Common myeloid progenitor, CD34-positive (primary cell): ENCODE results near the gene WDR62.
"Not testable (repeated sequence)": the region's sequence is repeated elsewhere in the genome, so short reads cannot be mapped to it uniquely, and the experiment has no call there.

Experiments used
- CTCF ChIA-PET: fragments of 350-600 bp; sonication (Branson Sonifier 250); formaldehyde crosslinking; loops from one replicate; lab custom pipeline; 2021; ENCODE audit warnings: antibody characterized with exemption; lab: Charles Lee
- POLR2A ChIA-PET: fragments of 350-600 bp; sonication (Branson Sonifier 250); formaldehyde crosslinking; loops from one replicate; lab custom pipeline; 2021; ENCODE audit warnings: antibody characterized with exemption; lab: Charles Lee
- DNase-seq, 3 donors: peaks; one replicate each; pipeline versions ENCODE4 v3.0.0 to v3.0.0-alpha.2; 2013
- H3K27ac ChIP-seq, 2 experiments: 1 replicate in 1 of 2; 2 replicates in 1 of 2; pipeline ENCODE4 v1.7.0; 2013; ENCODE audit warnings: inconsistent platforms in 2 of 2, low read length in 2 of 2, mild to moderate bottlenecking in 2 of 2, low read depth in 1 of 2, moderate library complexity in 1 of 2; ENCODE audit not compliant: severe bottlenecking in 2 of 2, insufficient read depth in 1 of 2, poor library complexity in 1 of 2
- H3K27me3 ChIP-seq, 5 experiments: replicated peaks in 2 of 5; 1 replicate in 3 of 5; 2 replicates in 2 of 5; pipeline versions ENCODE4 v1.6.1 to v1.7.0; 2013; ENCODE audit warnings: low read length in 4 of 5, mild to moderate bottlenecking in 2 of 5, moderate library complexity in 2 of 5, inconsistent platforms in 1 of 5; ENCODE audit not compliant: insufficient read depth in 5 of 5, control insufficient read depth in 4 of 5
- H3K36me3 ChIP-seq, 4 experiments: 1 replicate in 2 of 4; 2 replicates in 2 of 4; pipeline versions ENCODE4 v1.6.1 to v1.7.0; 2013; ENCODE audit warnings: low read length in 3 of 4, control low read depth in 1 of 4, mild to moderate bottlenecking in 1 of 4; ENCODE audit not compliant: control insufficient read depth in 4 of 4, insufficient read depth in 4 of 4
- H3K4me1 ChIP-seq, 4 experiments: 1 replicate in 3 of 4; 2 replicates in 1 of 4; pipeline versions ENCODE4 v1.6.1 to v1.7.1; 2013; ENCODE audit warnings: low read length in 3 of 4, mild to moderate bottlenecking in 3 of 4, control low read depth in 1 of 4, inconsistent platforms in 1 of 4, moderate library complexity in 1 of 4; ENCODE audit not compliant: control insufficient read depth in 4 of 4, insufficient read depth in 4 of 4; ENCODE audit errors: control extremely low read depth in 1 of 4
- H3K4me3 ChIP-seq, 7 experiments: 1 replicate in 4 of 7; 2 replicates in 3 of 7; pipeline versions ENCODE4 v1.5.1 to v1.7.0; 2013; ENCODE audit warnings: mild to moderate bottlenecking in 7 of 7, low read length in 6 of 7, moderate library complexity in 6 of 7, inconsistent platforms in 2 of 7, low read depth in 2 of 7, control low read depth in 1 of 7; ENCODE audit not compliant: insufficient read depth in 4 of 7, control insufficient read depth in 1 of 7; ENCODE audit errors: extremely low read depth in 1 of 7
- H3K9me3 ChIP-seq, 5 experiments: 1 replicate in 4 of 5; 2 replicates in 1 of 5; pipeline versions ENCODE4 v1.6.1 to v1.7.1; 2013; ENCODE audit warnings: low read length in 4 of 5, mild to moderate bottlenecking in 2 of 5, inconsistent platforms in 1 of 5, low read depth in 1 of 5, moderate library complexity in 1 of 5; ENCODE audit not compliant: control insufficient read depth in 4 of 5, insufficient read depth in 2 of 5; ENCODE audit errors: control extremely low read depth in 1 of 5
- WGBS: methylation state at CpG from one replicate; pipeline ENCODE4 v1.1.5; 2013; ENCODE audit not compliant: insufficient coverage; 5-methylcytosine and 5-hydroxymethylcytosine counted together

The WDR62 gene

DNA sequence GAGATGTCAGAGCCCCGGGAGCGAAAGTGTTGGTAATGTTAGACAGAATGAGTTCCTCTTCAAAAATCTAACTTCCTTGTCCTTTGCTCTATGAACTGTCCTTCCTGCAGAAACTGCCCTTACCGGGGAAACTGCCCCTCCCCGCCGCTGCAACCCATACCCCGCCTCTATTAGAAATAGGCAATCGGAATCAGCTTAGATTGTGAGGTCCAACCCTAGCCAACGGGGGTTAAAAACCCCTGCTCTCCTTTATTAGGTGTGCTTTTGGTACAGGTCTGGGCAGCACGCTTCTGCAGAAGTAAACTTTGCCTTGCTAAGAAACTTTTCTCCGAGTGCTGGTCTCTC lies 73.7 kb downstream of the WDR62 start:
- ChIA-PET POLR2A (interaction anchor here (1.2 kb wide), 1 partner anchor 12 kb away, joined by 6 read pairs; the partner anchor contains the start of gene CAPNS1), CTCF (interaction anchor here (0.7 to 6.1 kb wide), 14 partner anchors 8 to 68 kb away, joined by 3 to 56 read pairs (median 8); partner anchors contain the start of genes CAPNS1, POLR2I and TBCB)
- Histone ChIP-seq H3K4me1 (peaks cover 0 to 20% (median 10%) of the 10 kb centered on the region in 4 experiments), H3K9me3 (no peaks in the 10 kb centered on the region), H3K4me3 (peak overlapping the region; percentile 66 to 88 (median 70)), H3K36me3 (peaks cover 3 to 24% (median 15%) of the 10 kb centered on the region in 4 experiments), H3K27ac (peak overlapping the region; percentile 54 to 81), H3K27me3 (no peaks in the 10 kb centered on the region)
- no peak for DNase-seq
- 15% methylated on average over 10 of the region's 10 CpGs for WGBS

DNA sequence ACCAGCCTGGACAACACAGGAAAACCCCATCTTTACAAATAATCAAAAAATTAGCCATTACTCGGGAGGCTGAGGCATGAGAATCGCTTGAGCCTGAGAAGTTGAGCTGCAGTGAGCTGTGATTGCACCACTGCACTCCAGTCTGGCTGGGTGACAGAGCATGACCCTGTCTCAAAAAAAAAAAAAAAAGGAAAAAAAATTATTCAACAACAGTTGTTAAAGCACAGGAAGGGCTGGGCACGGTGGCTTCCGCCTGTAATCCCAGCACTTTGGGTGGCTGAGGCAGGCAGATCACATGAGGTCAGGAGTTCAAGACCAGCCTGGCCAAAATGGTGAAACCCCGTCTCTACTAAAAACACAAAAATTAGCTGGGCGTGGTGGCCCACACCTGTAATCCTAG lies 76.5 kb downstream of the WDR62 start:
- H3K4me3 ChIP-seq, H3K27me3 ChIP-seq, H3K27ac ChIP-seq, H3K9me3 ChIP-seq, H3K36me3 ChIP-seq, POLR2A ChIA-PET: not testable (repeated sequence)
- DNase-seq, result peak in 2 of 3 donors; percentile 20 to 23
- peaks cover 0 to 20% (median 10%) of the 10 kb centered on the region in 4 experiments for H3K4me1 ChIP-seq
- WGBS, result 80% methylated on average over 4 of the region's 6 CpGs
- CTCF ChIA-PET, result interaction anchor here (1.2 kb wide), 1 partner anchor 36 kb away, joined by 3 read pairs; no protein-coding TSS in a partner anchor

DNA sequence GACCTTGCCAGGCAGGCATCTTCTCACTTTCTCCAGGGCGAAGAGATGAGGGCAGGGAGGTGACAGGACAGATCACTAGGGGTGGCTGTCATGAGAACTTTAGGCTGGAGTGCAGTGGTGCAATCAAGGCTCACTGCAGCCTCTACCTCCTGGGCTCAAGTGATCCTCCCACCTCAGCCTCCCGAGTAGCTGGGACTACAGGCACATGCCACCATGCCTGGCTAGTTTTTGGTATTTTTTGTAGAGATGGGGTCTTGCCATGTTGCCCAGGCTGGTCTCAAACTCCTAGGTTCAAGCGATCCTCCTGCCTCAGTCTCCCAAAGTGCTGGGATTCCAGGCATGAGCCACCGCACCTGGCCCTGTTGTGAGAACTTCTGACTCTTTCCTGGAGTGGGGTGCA lies 80.2 kb downstream of the WDR62 start:
- H3K27ac ChIP-seq, POLR2A ChIA-PET, DNase-seq, H3K27me3 ChIP-seq, H3K4me3 ChIP-seq, H3K36me3 ChIP-seq, H3K9me3 ChIP-seq: not testable (repeated sequence)
- 95% methylated on average over 3 of the region's 4 CpGs for WGBS
- peaks cover 0 to 15% (median 6%) of the 10 kb centered on the region in 4 experiments for H3K4me1 ChIP-seq
- CTCF ChIA-PET, result interaction anchor here (2.2 to 2.4 kb wide), 2 partner anchors 29 to 35 kb away, joined by 5 to 8 read pairs; no protein-coding TSS in a partner anchor

DNA sequence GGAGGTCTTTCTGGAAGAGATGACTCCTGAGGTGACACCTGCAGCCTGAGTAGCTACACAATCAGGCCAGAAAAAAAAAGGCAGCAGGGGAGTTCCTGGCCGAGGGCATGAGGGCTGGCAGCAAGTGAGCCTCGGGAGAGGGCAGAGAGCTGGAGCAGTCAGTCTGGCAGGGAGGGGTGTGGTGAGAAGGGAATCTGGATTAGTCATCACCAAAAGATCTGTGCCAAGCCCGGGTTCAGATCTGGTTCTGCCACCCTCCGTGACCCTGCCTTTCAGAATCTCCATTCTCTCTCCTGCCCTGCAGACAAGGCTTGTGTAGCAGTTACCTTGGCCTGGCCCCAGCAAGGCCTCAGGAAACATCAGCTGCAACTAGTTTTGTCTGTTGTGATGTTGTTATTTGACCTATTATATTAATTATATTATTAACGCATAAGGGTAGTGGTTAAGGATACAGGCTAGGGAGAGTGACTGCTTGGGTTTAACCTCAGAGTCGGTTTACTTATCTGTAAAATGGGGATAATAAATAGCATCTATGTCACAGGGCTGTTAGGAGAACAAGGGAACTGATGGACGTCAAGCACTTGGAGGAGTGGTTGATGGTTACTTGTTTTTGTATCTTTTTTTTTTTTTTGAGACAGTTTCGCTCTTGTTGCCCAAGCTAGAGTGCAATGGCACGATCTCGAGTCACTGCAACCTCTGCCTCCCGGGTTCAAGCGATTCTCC lies 82.4 kb downstream of the WDR62 start:
- Histone ChIP-seq H3K4me1 (peaks cover 0 to 19% (median 13%) of the 10 kb centered on the region in 4 experiments), H3K36me3 (peaks cover 0 to 5% (median under 1%) of the 10 kb centered on the region in 4 experiments), H3K4me3 (no peak overlapping the region), H3K27me3 (no peaks in the 10 kb centered on the region), H3K9me3 (no peaks in the 10 kb centered on the region), H3K27ac (no peak overlapping the region)
- 79% methylated on average over 4 of the region's 12 CpGs for WGBS
- ChIA-PET POLR2A (no interaction called here), CTCF (interaction anchor here (2.1 to 2.4 kb wide), 2 partner anchors 9 to 33 kb away, joined by 8 read pairs; no protein-coding TSS in a partner anchor)
- peak in 2 of 3 donors; percentile 22 to 36 for DNase-seq

DNA sequence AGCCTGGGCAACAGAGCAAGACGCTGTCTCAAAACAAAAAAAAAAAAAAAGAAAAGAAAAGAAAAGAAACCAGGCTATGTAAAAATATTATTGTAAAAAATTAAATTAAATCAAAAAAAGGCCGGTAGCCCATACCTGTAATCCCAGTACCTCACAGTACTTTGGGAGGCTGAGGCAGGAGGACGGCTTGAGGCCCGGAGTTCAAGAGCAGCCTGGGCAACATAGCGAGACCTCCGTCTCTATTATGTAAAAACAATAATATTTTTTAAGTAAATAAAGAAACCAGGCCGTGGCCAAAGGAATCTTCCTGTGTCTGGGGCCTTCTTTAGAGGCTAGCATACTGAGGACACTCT lies 84.4 kb downstream of the WDR62 start:
- Histone ChIP-seq H3K4me3 (peak overlapping the region; percentile 94 to 100 (median 99)), H3K27ac (peak overlapping the region; percentile 66 to 96), H3K4me1 (peaks cover 0 to 19% (median 13%) of the 10 kb centered on the region in 4 experiments), H3K27me3 (no peaks in the 10 kb centered on the region), H3K9me3 (no peaks in the 10 kb centered on the region), H3K36me3 (peaks cover 3 to 18% (median 11%) of the 10 kb centered on the region in 4 experiments)
- ChIA-PET CTCF (interaction anchor here (0.7 to 1.5 kb wide), 3 partner anchors 11 to 85 kb away, joined by 3 to 9 read pairs (median 5); partner anchors contain the start of gene THAP8), POLR2A (interaction anchor here (0.6 to 1.7 kb wide), 3 partner anchors 11 to 25 kb away, joined by 4 to 6 read pairs (median 4); partner anchors contain the start of gene POLR2I)
- DNase-seq, result no peak
- WGBS, result no CpG with 5 or more reads among the region's 7 CpGs

DNA sequence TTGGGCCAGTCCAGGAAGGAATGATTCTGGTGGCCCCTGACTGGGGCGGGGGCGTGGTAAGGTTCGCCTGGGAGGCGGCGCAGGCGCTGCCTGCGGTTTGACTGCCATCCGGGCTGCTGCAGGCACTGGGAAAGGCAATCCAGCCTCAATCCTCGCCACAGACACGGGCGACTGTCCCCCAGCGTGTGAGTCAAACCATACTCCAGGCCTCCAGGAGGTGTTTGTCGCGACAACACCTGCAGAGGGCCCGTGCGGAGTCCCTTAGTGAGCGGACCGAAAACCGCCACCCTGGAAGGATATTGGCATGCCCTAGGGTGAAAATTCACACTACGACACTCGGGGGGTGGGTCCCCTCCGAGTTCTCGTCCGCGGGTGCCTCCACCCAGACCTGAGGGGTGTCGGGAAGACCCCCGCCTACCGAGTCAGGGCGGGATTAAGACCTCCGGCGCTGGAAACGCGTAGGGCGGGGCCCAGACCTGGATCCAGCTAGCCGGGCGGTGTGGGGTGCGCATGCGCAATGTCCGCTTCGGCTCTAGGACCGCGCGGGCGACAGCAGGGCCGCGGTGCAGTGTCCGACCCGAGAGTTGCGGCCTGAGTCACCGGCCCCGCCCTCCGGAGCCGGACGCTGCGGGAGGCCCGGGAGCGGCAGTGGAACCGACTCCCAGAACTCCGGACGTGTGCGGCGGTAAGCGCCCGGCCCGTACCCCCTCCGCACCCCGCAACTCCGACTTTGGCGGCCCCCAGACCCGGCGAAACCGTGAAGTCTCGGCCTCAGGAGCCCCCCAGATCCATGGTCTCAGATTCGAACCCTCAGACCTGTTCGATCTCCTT lies 85.0 kb downstream of the WDR62 start, which contains the start of gene CAPNS1:
Gene CAPNS1, plus strand, starts transcription at position 594 of the 831 bp plus-strand sequence. CDS start 946 bp downstream, outside the sequence.
- CTCF ChIA-PET, result interaction anchor here (0.7 to 1.5 kb wide), 4 partner anchors 12 to 86 kb away, joined by 3 to 5 read pairs (median 3); partner anchors contain the start of gene THAP8
- peak within 1 kb of the TSS; percentile 90 to 96 for H3K27ac ChIP-seq
- DNase-seq, result peak; percentile 96 to 97 (median 96)
- POLR2A ChIA-PET, result interaction anchor here (1.2 to 1.7 kb wide), 2 partner anchors 11 to 25 kb away, joined by 4 to 6 read pairs; partner anchors contain the start of gene POLR2I
- peaks cover 6 to 23% (median 17%) of the 10 kb centered on the region in 4 experiments for H3K36me3 ChIP-seq
- H3K9me3 ChIP-seq, result no peaks in the 10 kb centered on the region
- WGBS, result under 1% methylated on average over 74 of the region's 75 CpGs
- H3K4me3 ChIP-seq, result peak within 1 kb of the TSS; percentile 94 to 100 (median 99)
- peaks cover 0 to 19% (median 13%) of the 10 kb centered on the region in 4 experiments for H3K4me1 ChIP-seq
- no peaks in the 10 kb centered on the region for H3K27me3 ChIP-seq
